H9 (cell line): ENCODE data around the gene THBS4. TPM values are rescaled to one million over a fixed set of nuclear protein-coding genes. Genes with fewer than 3 reads are reported as not detected.

Experiments
- DNase-seq: peaks from one replicate; pipeline ENCODE4 v3.0.0-alpha.2; 2017
- H2AFZ ChIP-seq: one replicate; pipeline ENCODE4 v1.6.1; 2013; ENCODE audit warnings: mild to moderate bottlenecking, low read length, control low read depth, moderate library complexity
- H2AK5ac ChIP-seq: 2 replicates; pipeline ENCODE4 v1.6.1; 2013; ENCODE audit warnings: low read length, control low read depth, mixed read lengths; ENCODE audit not compliant: insufficient read length
- H2BK120ac ChIP-seq: one replicate; pipeline ENCODE4 v1.6.1; 2013; ENCODE audit warnings: low read depth, mild to moderate bottlenecking, low read length, control low read depth, inconsistent platforms; ENCODE audit not compliant: poor library complexity, severe bottlenecking
- H2BK12ac ChIP-seq: 2 replicates; pipeline ENCODE4 v1.6.1; 2013; ENCODE audit warnings: low read length, control low read depth, mixed read lengths, low read depth; ENCODE audit not compliant: insufficient read length
- H2BK15ac ChIP-seq: 2 replicates; pipeline ENCODE4 v1.6.1; 2013; ENCODE audit warnings: low read depth, low read length, control low read depth
- H2BK20ac ChIP-seq: one replicate; pipeline ENCODE4 v1.6.1; 2013; ENCODE audit warnings: low read depth, mild to moderate bottlenecking, low read length, control low read depth, inconsistent platforms; ENCODE audit not compliant: poor library complexity, severe bottlenecking
- H2BK5ac ChIP-seq: 2 replicates; pipeline ENCODE4 v1.6.1; 2013; ENCODE audit warnings: low read length, control low read depth, mixed read lengths; ENCODE audit not compliant: insufficient read length
- H3K14ac ChIP-seq: 2 replicates; pipeline ENCODE4 v1.6.1; 2013; ENCODE audit warnings: low read length, control low read depth; ENCODE audit not compliant: insufficient read depth
- H3K18ac ChIP-seq: 2 replicates; pipeline ENCODE4 v1.6.1; 2013; ENCODE audit warnings: low read depth, mild to moderate bottlenecking, mixed read lengths, low read length, control low read depth; ENCODE audit not compliant: insufficient read length
- H3K23ac ChIP-seq: 2 replicates; pipeline ENCODE4 v1.6.1; 2013; ENCODE audit warnings: low read length, control low read depth, mixed read lengths, low read depth; ENCODE audit not compliant: insufficient read length
- H3K23me2 ChIP-seq: 2 replicates; pipeline ENCODE4 v1.6.1; 2013; ENCODE audit warnings: low read depth, mild to moderate bottlenecking, mixed read lengths, low read length, control low read depth; ENCODE audit not compliant: insufficient read length, poor library complexity, severe bottlenecking
- H3K27ac ChIP-seq: 2 replicates; pipeline ENCODE4 v1.5.1; 2013; ENCODE audit warnings: low read length, control low read depth, mixed read lengths, low read depth; ENCODE audit not compliant: insufficient read length
- H3K27me3 ChIP-seq: 2 replicates; pipeline ENCODE4 v1.6.1; 2013; ENCODE audit warnings: low read length, control low read depth, inconsistent platforms; ENCODE audit not compliant: insufficient read depth
- H3K4ac ChIP-seq: 2 replicates; pipeline ENCODE4 v1.6.1; 2013; ENCODE audit warnings: low read depth, mild to moderate bottlenecking, control low read depth, inconsistent platforms, low read length, moderate library complexity
- H3K4me1 ChIP-seq: 2 replicates; pipeline ENCODE4 v1.6.1; 2013; ENCODE audit warnings: low read length, control low read depth, inconsistent platforms; ENCODE audit not compliant: insufficient read depth
- H3K4me2 ChIP-seq: 2 replicates; pipeline ENCODE4 v1.6.1; 2013; ENCODE audit warnings: low read length, control low read depth, mixed read lengths; ENCODE audit not compliant: insufficient read length, insufficient read depth
- H3K56ac ChIP-seq: 2 replicates; pipeline ENCODE4 v1.6.1; 2013; ENCODE audit warnings: low read depth, mild to moderate bottlenecking, mixed read lengths, low read length, control low read depth; ENCODE audit not compliant: insufficient read length
- H3K79me1 ChIP-seq: 2 replicates; pipeline ENCODE4 v1.6.1; 2013; ENCODE audit warnings: low read depth, mild to moderate bottlenecking, moderate library complexity, low read length, control low read depth, inconsistent platforms; ENCODE audit not compliant: insufficient read depth, poor library complexity, severe bottlenecking
- H3K79me2 ChIP-seq: 2 replicates; pipeline ENCODE4 v1.6.1; 2013; ENCODE audit warnings: low read length, control low read depth, inconsistent platforms; ENCODE audit not compliant: insufficient read depth
- H3K9ac ChIP-seq: 2 replicates; pipeline ENCODE4 v1.6.1; 2013; ENCODE audit warnings: low read length, control low read depth, mixed read lengths; ENCODE audit not compliant: insufficient read length; ENCODE audit errors: extremely low read depth
- H3K9me3 ChIP-seq: one replicate; pipeline ENCODE4 v1.6.1; 2013; ENCODE audit warnings: low read depth, low read length, inconsistent platforms; ENCODE audit not compliant: control insufficient read depth
- H3T11ph ChIP-seq: one replicate; pipeline ENCODE4 v1.6.1; 2013; ENCODE audit warnings: mild to moderate bottlenecking, low read length, control low read depth, inconsistent platforms
- H4K20me1 ChIP-seq: one replicate; pipeline ENCODE4 v1.6.1; 2013; ENCODE audit not compliant: control insufficient read depth, insufficient read length, insufficient read depth
- H4K5ac ChIP-seq: 2 replicates; pipeline ENCODE4 v1.6.1; 2013; ENCODE audit warnings: low read depth, mild to moderate bottlenecking, mixed read lengths, low read length, control low read depth; ENCODE audit not compliant: insufficient read length
- H4K8ac ChIP-seq: replicated peaks from 2 replicates; pipeline ENCODE4 v1.6.1; 2013; ENCODE audit warnings: low read length, control low read depth, mixed read lengths, low read depth; ENCODE audit not compliant: insufficient read length
- H4K91ac ChIP-seq: 2 replicates; pipeline ENCODE4 v1.6.1; 2013; ENCODE audit warnings: low read depth, mild to moderate bottlenecking, moderate library complexity, mixed read lengths, low read length, control low read depth; ENCODE audit not compliant: insufficient read length
- H3K27ac Mint-ChIP-seq, 3 experiments: 2 replicates in 2 of 3; 3 replicates in 1 of 3; pipeline ENCODE4 v1.8.0; 2020 to 2021; ENCODE audit warnings: mixed read lengths in 3 of 3, mild to moderate bottlenecking in 1 of 3, moderate library complexity in 1 of 3
- H3K27me3 Mint-ChIP-seq: 2 replicates; pipeline ENCODE4 v1.8.0; 2021; ENCODE audit warnings: low read depth, mild to moderate bottlenecking, moderate library complexity, mixed read lengths
- H3K36me3 Mint-ChIP-seq, 3 experiments: 2 replicates in 2 of 3; 3 replicates in 1 of 3; pipeline ENCODE4 v1.8.0; 2020 to 2021; ENCODE audit warnings: low read depth in 3 of 3, mixed read lengths in 3 of 3; ENCODE audit not compliant: insufficient read depth in 1 of 3
- H3K4me1 Mint-ChIP-seq, 2 experiments: 2 replicates each; pipeline ENCODE4 v1.8.0; 2020; ENCODE audit warnings: mixed read lengths in 2 of 2
- H3K4me3 Mint-ChIP-seq, 2 experiments: 2 replicates in 1 of 2; 3 replicates in 1 of 2; pipeline ENCODE4 v1.8.0; 2020 to 2021; ENCODE audit warnings: mild to moderate bottlenecking in 2 of 2, mixed read lengths in 2 of 2, moderate library complexity in 1 of 2
- H3K9me3 Mint-ChIP-seq, 2 experiments: 2 replicates in 1 of 2; 3 replicates in 1 of 2; pipeline ENCODE4 v1.8.0; 2020; ENCODE audit warnings: mild to moderate bottlenecking in 2 of 2, mixed read lengths in 2 of 2, moderate library complexity in 1 of 2
- CTCF ChIP-seq: fragments of 200-600 bp; sonication (generic); conservative IDR thresholded peaks from 3 replicates; pipeline ENCODE4 v1.8.0; 2021; ENCODE audit warnings: antibody characterized with exemption, mild to moderate bottlenecking
- WGBS: extraction: QIAGEN DNeasy Blood & Tissue Kit; methylation state at CpG from one replicate; pipeline ENCODE4 v1.1.7; 2013; ENCODE audit warnings: missing lambda C conversion rate, low lambda C conversion rate, mixed read lengths; ENCODE audit not compliant: insufficient read length; ENCODE audit errors: extremely low coverage; 5-methylcytosine and 5-hydroxymethylcytosine counted together
- total RNA-seq: library from RNA; stranded (reverse); gene quantifications from 2 replicates; pipeline ENCODE4 v1.2.1, GENCODE V29; 2021

Gene THBS4
- total RNA-seq, 1 experiment from 2014 or later = 19.0 TPM

- no peaks in the 10 kb centered on the region for H3K79me1 ChIP-seq
- H3K18ac ChIP-seq = no peak overlapping the region
- Mint-ChIP-seq H3K4me3 (no peak overlapping the region), H3K27me3 (no peaks in the 10 kb centered on the region), H3K4me1 (peaks cover 11% of the 10 kb centered on the region in 2 experiments), H3K9me3 (no peaks in the 10 kb centered on the region), H3K27ac (no peak overlapping the region), H3K36me3 (peaks cover 0 to 4% (median 0%) of the 10 kb centered on the region in 3 experiments; a peak in 2 of 7 replicates)
- H3K4me2 ChIP-seq = no peak overlapping the region
- no peaks in the 10 kb centered on the region for H4K20me1 ChIP-seq
- H3K23me2 ChIP-seq = peaks cover 2% of the 10 kb centered on the region
- H2BK12ac ChIP-seq = no peak overlapping the region
- H2BK120ac ChIP-seq = no peak overlapping the region
- no peak overlapping the region for H4K5ac ChIP-seq
- H3K27ac ChIP-seq = no peak overlapping the region
- H3K79me2 ChIP-seq = no peaks in the 10 kb centered on the region
- H4K8ac ChIP-seq = no peak overlapping the region
- TF ChIP-seq CTCF = no peak
- H2BK5ac ChIP-seq = no peak overlapping the region
- no peak overlapping the region for H3T11ph ChIP-seq
- H3K9me3 ChIP-seq = no peaks in the 10 kb centered on the region
- no peak overlapping the region for H2AK5ac ChIP-seq
- H4K91ac ChIP-seq = no peak overlapping the region
- no peak overlapping the region for H3K4ac ChIP-seq
- no peaks in the 10 kb centered on the region; the same call in 1 of the 2 replicates for H3K4me1 ChIP-seq
- no peak overlapping the region for H2BK15ac ChIP-seq
- H3K23ac ChIP-seq = no peak overlapping the region
- no peak overlapping the region for H3K14ac ChIP-seq
- H2AFZ ChIP-seq = no peak overlapping the region
- H3K56ac ChIP-seq = no peak overlapping the region
- WGBS = no CpG with 5 or more reads among the region's 5 CpGs
- H3K27me3 ChIP-seq = no peaks in the 10 kb centered on the region
- H2BK20ac ChIP-seq = no peak overlapping the region
- DNase-seq = no peak
- no peak overlapping the region for H3K9ac ChIP-seq
Observed at GRCh38 chr5:80054682-80055081, 19.5 kb downstream of the THBS4 start.
